Endodermal cell (in vitro differentiated cells): ENCODE results near the gene LTBP4. TPM values are rescaled to one million over a fixed set of nuclear protein-coding genes. Genes with fewer than 3 reads are reported as not detected.

Source experiments
- DNase-seq: peaks from one replicate; pipeline ENCODE4 v3.0.0-alpha.2; 2017
- H3K27ac ChIP-seq: 2 replicates; pipeline ENCODE4 v1.5.1; 2013; ENCODE audit warnings: mild to moderate bottlenecking, low read depth, low read length, moderate library complexity
- H3K27me3 ChIP-seq: 2 replicates; pipeline ENCODE4 v1.6.1; 2013; ENCODE audit warnings: mild to moderate bottlenecking, low read length, moderate library complexity; ENCODE audit not compliant: insufficient read depth, control insufficient read depth, poor library complexity, severe bottlenecking
- H3K36me3 ChIP-seq: 2 replicates; pipeline ENCODE4 v1.7.0; 2013; ENCODE audit warnings: mild to moderate bottlenecking, low read length, moderate library complexity; ENCODE audit not compliant: control insufficient read depth, insufficient read depth
- H3K4me1 ChIP-seq: one replicate; pipeline ENCODE4 v1.7.0; 2013; ENCODE audit warnings: low read length; ENCODE audit not compliant: control insufficient read depth, insufficient read depth
- H3K4me3 ChIP-seq: 2 replicates; pipeline ENCODE4 v1.5.1; 2013; ENCODE audit warnings: mild to moderate bottlenecking, low read length, moderate library complexity
- H3K9ac ChIP-seq: 2 replicates; pipeline ENCODE4 v1.6.1; 2013; ENCODE audit warnings: mild to moderate bottlenecking, low read length, moderate library complexity; ENCODE audit not compliant: poor library complexity, severe bottlenecking; ENCODE audit errors: extremely low read depth
- H3K9me3 ChIP-seq: 2 replicates; pipeline ENCODE4 v1.6.1; 2013; ENCODE audit warnings: mild to moderate bottlenecking, low read length, moderate library complexity; ENCODE audit not compliant: control insufficient read depth
- H3K27ac Mint-ChIP-seq: 2 replicates; pipeline ENCODE4 v1.8.0; 2020; ENCODE audit warnings: mixed read lengths
- H3K27me3 Mint-ChIP-seq: 2 replicates; pipeline ENCODE4 v1.8.0; 2021; ENCODE audit warnings: mild to moderate bottlenecking, mixed read lengths; ENCODE audit not compliant: insufficient read depth
- H3K36me3 Mint-ChIP-seq: 2 replicates; pipeline ENCODE4 v1.8.0; 2020; ENCODE audit warnings: low read depth, mixed read lengths
- H3K4me1 Mint-ChIP-seq: 2 replicates; pipeline ENCODE4 v1.8.0; 2020; ENCODE audit warnings: mixed read lengths
- H3K4me3 Mint-ChIP-seq: 2 replicates; pipeline ENCODE4 v1.8.0; 2020; ENCODE audit warnings: mild to moderate bottlenecking, moderate library complexity, mixed read lengths
- H3K9me3 Mint-ChIP-seq: 2 replicates; pipeline ENCODE4 v1.8.0; 2020; ENCODE audit warnings: mild to moderate bottlenecking, mixed read lengths
- CTCF ChIP-seq: fragments of 200-600 bp; sonication (generic); conservative IDR thresholded peaks from 2 replicates; pipeline ENCODE4 v1.5.0; 2021; ENCODE audit warnings: antibody characterized with exemption, mild to moderate bottlenecking
- WGBS, 2 experiments: methylation state at CpG; one replicate each; pipeline versions ENCODE4 v1.1.5 to v1.1.7; 2013; ENCODE audit warnings: missing lambda C conversion rate in 2 of 2, mixed read lengths in 1 of 2; ENCODE audit not compliant: insufficient coverage in 1 of 2, insufficient read length in 1 of 2; 5-methylcytosine and 5-hydroxymethylcytosine counted together
- total RNA-seq, 2 donors: library from RNA; stranded (reverse); fragmentation: NEBNext Ultra II Directional in 1 of 2; extraction: Animal tissue kit (Norgen Biotek cat#: 25700) in 1 of 2; gene quantifications; 2 replicates in 1 of 2; 3 replicates in 1 of 2; pipeline ENCODE4 v1.2.1, GENCODE V29; 2021

Gene LTBP4
- total RNA-seq, 2 donors from 2014 or later: 104 to 133 TPM

- Mint-ChIP-seq H3K27me3 (peaks cover 19% of the 10 kb centered on the region), H3K4me3 (no peak overlapping the region), H3K27ac (no peak overlapping the region), H3K36me3 (peaks cover 42% of the 10 kb centered on the region), H3K9me3 (no peaks in the 10 kb centered on the region), H3K4me1 (no peaks in the 10 kb centered on the region)
- H3K4me1 ChIP-seq: no peaks in the 10 kb centered on the region
- H3K27ac ChIP-seq: no peak overlapping the region
- H3K9me3 ChIP-seq: no peaks in the 10 kb centered on the region
- H3K4me3 ChIP-seq: no peak overlapping the region
- 93 to 94% methylated on average over 2 to 14 of the region's 14 CpGs for WGBS, 2 experiments
- DNase-seq: no peak
- peaks cover 7% of the 10 kb centered on the region for H3K27me3 ChIP-seq
- H3K9ac ChIP-seq: no peak overlapping the region
- no peak for TF ChIP-seq CTCF
- peaks cover 33% of the 10 kb centered on the region for H3K36me3 ChIP-seq
Observed at GRCh38 chr19:40666803-40667438, 65.8 kb downstream of the LTBP4 start.

GRCh38 chr19:40667602-40668001 lies 66.4 kb downstream of the LTBP4 start:
- Histone ChIP-seq H3K9me3 (no peaks in the 10 kb centered on the region), H3K4me3 (no peak overlapping the region), H3K36me3 (peaks cover 39% of the 10 kb centered on the region), H3K27ac (no peak overlapping the region), H3K4me1 (no peaks in the 10 kb centered on the region), H3K9ac (no peak overlapping the region), H3K27me3 (peaks cover 7% of the 10 kb centered on the region)
- H3K4me3 Mint-ChIP-seq: no peak overlapping the region
- WGBS, 2 experiments: 89 to 91% methylated on average over 4 to 14 of the region's 14 CpGs
- peaks cover 42% of the 10 kb centered on the region for H3K36me3 Mint-ChIP-seq
- no peak overlapping the region for H3K27ac Mint-ChIP-seq
- no peaks in the 10 kb centered on the region for H3K4me1 Mint-ChIP-seq
- H3K9me3 Mint-ChIP-seq: no peaks in the 10 kb centered on the region
- H3K27me3 Mint-ChIP-seq: peaks cover 19% of the 10 kb centered on the region
- DNase-seq: no peak
- no peak for TF ChIP-seq CTCF

- Mint-ChIP-seq H3K27me3 (peaks cover 10% of the 10 kb centered on the region), H3K4me3 (no peak overlapping the region), H3K4me1 (no peaks in the 10 kb centered on the region), H3K36me3 (peaks cover 42% of the 10 kb centered on the region), H3K27ac (no peak overlapping the region), H3K9me3 (no peaks in the 10 kb centered on the region)
- peaks cover 53% of the 10 kb centered on the region for H3K36me3 ChIP-seq
- DNase-seq: no peak
- no peaks in the 10 kb centered on the region for H3K4me1 ChIP-seq
- no peaks in the 10 kb centered on the region for H3K9me3 ChIP-seq
- WGBS, 2 experiments: 90% methylated on average over 7 of the region's 7 CpGs
- no peak overlapping the region for H3K4me3 ChIP-seq
- H3K27ac ChIP-seq: no peak overlapping the region
- H3K9ac ChIP-seq: no peak overlapping the region
- TF ChIP-seq CTCF: no peak
- H3K27me3 ChIP-seq: no peaks in the 10 kb centered on the region
Observed at GRCh38 chr19:40668991-40669614, 67.9 kb downstream of the LTBP4 start.
